Skin of body (tissue), 2 donors: ENCODE results near the gene RACK1. TPM values are rescaled to one million over a fixed set of nuclear protein-coding genes. Genes with fewer than 3 reads are reported as not detected.

ENCODE experiments used
- DNase-seq: peaks from one replicate; lab custom pipeline; 2025; lab: John Stamatoyannopoulos, UW
- total RNA-seq: library from RNA; depleted of rRNA; stranded (reverse); fragments of >200 nt; gene quantifications from one replicate; pipeline ENCODE4 v1.2.3, GENCODE V29; 2014

RACK1 gene
- total RNA-seq, 1 donor from 2014 or later: 2,753 TPM

- DNase-seq: no peak
Observed at GRCh38 chr5:181234455-181235306, 9.0 kb downstream of the RACK1 start.

DNA sequence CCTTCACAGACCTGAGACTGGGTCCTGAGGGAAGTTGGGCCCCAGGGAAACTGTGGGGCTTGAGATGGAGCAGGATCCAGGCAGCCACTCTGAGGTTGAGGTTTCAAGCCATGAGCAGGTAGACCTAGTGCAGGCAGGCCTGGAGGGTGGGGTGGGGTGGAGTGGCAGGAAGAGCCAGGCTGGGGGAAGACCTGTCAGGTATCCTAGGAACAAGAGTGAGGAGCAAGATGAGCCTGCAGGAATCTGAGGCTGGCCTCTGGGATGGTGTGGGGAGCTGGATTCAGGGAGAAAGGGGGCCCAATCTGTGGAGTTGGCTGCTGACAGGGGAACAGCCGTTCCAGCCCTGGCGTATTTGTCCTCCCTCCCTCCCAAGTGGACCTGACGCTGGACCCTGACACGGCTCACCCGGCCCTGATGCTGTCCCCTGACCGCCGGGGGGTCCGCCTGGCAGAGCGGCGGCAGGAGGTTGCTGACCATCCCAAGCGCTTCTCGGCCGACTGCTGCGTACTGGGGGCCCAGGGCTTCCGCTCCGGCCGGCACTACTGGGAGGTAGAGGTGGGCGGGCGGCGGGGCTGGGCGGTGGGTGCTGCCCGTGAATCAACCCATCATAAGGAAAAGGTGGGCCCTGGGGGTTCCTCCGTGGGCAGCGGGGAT lies 9.8 kb downstream of the RACK1 start:
- DNase-seq: no peak

DNA sequence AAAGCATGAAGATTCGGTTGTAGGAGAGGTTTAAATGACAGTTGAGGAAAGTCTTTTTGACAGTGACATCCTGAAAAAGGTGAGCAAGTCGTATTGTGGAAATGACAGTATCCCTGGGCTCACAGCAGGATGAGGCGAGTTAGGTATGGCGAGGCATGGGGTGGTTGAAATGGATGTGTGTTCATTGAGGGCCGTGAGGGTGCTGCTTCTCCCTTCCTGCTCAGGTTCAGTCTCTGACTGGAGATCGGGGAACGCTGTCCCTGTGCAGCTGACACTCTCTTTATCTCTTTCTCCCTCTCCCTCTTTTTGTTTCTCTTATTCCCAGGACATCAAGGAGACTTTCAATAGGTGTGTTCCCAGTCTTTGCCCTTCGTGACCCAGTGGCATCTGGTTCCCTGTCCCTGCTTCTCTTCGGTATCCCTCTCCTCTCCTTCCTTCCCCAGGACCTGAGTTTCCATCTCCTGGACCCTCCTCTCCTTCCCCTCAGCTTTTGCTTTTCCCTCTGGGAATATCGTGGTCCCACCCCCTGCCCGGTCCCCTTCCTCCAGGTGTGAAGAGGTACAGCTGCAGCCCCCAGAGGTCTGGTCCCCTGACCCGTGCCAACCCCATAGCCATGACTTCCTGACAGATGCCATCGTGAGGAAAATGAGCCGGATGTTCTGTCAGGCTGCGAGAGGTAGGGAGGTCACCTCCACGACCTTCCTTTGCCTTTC lies 10.5 kb downstream of the RACK1 start:
- no peak for DNase-seq

DNA sequence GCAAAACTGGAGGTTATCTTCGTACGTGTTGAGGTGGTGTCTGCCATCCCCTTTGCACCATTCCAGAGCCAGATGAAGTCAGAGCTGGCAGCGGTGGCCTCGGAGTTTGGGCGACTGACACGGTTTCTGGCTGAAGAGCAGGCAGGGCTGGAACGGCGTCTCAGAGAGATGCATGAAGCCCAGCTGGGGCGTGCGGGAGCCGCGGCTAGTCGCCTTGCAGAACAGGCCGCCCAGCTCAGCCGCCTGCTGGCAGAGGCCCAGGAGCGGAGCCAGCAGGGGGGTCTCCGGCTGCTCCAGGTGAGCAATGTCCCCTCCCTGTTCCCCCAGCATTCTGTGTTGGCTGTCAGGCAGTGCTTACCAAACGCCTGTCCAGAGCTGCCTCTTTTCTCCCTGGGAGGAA lies 11.1 kb downstream of the RACK1 start:
- no peak for DNase-seq

DNA sequence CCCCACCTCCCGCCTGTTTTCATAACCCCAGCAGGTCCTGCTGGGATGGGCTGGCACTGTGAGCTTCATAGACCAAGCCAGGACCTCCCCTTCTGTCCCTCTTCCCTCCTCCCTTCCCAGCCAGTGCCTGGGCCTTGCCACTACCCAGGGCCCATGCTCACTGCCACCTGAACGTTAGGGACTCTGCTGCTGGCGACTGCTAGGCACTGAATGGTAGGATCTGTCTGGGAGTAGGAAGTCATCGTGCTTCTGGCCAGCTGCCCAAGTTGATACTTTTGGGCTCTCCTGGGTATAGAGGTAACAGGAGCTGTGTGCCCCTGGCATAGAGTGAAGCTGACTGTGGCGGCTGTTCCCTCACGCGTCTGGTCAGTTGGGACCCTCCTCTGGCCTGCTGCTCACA lies 12.3 kb downstream of the RACK1 start:
- no peak for DNase-seq

- no peak for DNase-seq
Observed at GRCh38 chr5:181230551-181230950, 13.2 kb downstream of the RACK1 start.

DNA sequence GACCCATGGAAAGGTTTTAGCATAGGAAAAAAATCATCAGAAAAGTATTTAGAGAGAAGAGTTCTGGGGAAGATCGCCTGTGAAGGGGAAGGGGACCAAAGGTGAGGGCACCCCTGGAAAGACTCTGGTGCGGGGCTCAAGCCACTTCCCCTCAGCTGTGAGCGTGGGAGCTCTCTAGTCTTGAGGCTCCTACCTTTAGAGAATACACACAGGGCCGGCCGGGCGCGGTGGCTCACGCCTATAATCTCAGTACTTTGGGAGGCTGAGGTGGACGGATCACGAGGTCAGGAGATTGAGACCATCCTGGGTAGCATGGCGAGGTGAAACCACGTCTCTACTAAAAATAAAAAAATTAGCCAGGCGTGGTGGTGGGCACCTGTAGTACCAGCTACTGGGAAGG lies 13.7 kb downstream of the RACK1 start:
- DNase-seq: no peak

DNA sequence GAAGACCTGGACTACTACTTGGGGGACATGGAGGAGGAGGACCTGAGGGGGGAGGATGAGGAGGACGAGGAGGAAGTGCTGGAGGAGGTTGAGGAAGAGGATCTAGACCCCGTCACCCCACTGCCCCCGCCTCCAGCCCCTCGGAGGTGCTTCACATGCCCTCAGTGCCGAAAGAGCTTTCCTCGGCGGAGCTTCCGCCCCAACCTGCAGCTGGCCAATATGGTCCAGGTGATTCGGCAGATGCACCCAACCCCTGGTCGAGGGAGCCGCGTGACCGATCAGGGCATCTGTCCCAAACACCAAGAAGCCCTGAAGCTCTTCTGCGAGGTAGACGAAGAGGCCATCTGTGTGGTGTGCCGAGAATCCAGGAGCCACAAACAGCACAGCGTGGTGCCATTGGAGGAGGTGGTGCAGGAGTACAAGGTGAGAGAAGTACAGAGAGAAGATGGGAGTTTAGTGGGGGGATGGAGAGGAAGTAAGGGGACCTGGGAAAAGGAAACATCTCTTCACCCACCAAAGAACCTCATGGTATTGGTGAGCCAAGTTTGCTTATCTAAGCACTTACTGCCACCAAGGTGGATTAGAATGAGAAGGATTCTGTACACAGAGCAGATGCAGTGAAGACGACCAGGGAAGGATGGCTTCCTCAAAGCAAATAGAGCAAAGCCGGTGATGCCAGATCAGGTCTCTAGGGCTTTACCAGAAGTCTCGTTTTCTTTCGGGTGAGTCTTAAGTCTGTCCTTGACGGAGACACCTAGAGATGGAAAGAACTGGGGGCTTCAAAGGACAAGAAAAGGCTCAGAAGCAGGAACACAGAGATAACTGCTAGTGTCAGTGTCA lies 19.1 kb downstream of the RACK1 start:
- DNase-seq: no peak

- DNase-seq: no peak
Observed at GRCh38 chr5:181223729-181224389, 19.8 kb downstream of the RACK1 start.

GRCh38 chr5:181223058-181223728 lies 20.5 kb downstream of the RACK1 start, which contains the start of gene TRIM41:
Gene TRIM41 (plus strand): TSS chr5:181223281. CDS start chr5:181224000, 719 bp downstream.
- DNase-seq: no peak

DNA sequence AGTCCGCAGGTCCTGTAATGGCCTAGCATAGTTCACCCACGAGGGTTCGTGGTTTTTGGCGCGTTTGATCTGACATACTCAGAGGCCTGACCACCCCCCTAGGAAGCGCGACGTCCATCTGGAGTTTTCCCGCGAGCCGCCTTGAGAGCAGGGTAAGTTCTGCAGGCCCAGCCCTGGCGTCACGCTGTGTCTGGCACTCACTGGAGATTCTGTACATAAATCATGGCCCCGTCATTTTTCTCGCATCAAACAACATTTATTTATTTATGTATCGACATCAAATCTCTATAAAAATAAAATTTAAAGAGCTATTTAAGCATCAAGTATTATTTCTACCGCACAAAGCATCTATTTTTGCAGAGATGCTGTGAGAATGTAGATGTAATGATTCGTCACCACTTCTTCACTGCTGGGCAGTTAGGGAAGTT lies 21.1 kb downstream of the RACK1 start:
- DNase-seq: no peak

- no peak for DNase-seq
Observed at GRCh38 chr5:181221792-181222629, 21.7 kb downstream of the RACK1 start.

- DNase-seq: no peak
Observed at GRCh38 chr5:181221105-181221791, 22.5 kb downstream of the RACK1 start.

DNA sequence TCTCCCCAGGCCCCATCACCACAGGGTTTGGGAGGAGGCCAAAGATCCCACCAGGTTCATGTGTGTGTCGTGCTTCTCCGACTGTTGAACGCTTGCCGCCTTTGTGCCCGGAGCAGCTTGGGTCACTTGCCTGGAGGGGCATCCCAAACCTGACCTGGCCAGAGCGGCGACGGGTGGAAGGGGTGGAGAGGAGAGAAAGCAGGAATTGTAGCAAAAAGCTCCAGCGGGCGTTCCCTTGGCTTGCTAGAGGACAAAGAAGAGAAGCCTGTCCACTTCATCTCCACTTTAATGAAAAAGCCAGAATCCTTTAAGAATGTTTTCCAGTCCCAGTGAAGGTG lies 23.6 kb downstream of the RACK1 start:
- DNase-seq: no peak

DNA sequence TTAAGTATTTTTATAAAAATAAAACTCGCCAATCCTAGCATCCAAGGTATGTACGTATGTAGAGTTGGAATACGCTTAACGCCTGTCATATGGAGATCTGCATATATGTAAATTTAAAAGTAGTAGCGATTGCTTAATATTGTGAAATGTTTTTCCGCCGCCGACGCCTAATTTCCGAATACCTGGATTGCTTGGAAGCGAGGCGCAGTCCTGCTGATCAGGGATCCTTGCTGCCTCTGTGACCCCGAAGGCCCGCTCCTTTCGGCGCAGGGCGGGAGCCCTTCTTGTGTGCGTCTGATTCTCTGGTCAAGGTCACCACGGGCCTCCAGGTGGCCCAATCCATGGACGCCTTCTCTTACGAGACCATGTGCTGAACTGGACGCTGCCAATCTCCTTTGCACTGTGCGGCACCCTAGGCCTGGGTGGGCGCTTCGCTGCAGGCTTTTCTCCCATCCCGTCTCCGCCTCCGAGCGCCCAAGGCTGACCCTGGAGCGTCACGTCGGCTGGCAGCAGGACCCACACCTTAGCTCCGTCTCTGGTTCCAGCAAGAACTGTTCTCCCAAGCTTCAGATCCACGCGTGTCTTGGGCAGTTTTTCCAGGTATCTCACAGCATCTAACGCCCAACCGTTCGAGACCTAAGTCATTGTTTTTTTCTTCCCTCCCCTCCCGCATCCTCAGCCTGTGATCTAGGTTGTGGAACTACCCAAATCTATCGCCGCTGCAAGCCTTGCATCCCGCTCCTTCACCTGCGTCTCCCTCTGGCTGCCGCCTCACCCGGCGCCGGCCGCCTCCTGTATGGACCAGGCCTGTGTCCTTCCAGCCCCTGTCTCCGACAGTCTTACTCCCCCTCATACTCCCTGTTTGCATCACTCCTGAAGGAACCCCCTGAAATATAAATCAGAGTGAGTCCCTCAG lies 24.2 kb downstream of the RACK1 start:
- DNase-seq: no peak

GRCh38 chr5:181218795-181219124 lies 24.9 kb downstream of the RACK1 start:
- no peak for DNase-seq

DNA sequence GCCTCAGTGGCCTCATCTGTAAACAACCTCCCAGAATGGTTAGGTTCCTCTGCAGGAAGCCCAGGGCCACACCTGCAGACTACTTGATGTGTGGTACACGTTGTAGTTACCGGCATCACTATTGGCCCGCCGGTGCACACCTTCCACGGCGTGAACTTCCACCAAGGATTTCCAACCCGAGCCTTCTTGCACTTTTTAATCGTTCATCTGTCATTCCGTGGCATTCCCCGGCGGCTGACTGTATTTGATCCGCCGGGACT lies 26.0 kb downstream of the RACK1 start:
- no peak for DNase-seq
